Measurements from ENCODE around the gene ZNF440.
"Not testable (repeated sequence)": the region's sequence is repeated elsewhere in the genome, so short reads cannot be mapped to it uniquely, and the experiment has no call there.

Gene ZNF440

DNA sequence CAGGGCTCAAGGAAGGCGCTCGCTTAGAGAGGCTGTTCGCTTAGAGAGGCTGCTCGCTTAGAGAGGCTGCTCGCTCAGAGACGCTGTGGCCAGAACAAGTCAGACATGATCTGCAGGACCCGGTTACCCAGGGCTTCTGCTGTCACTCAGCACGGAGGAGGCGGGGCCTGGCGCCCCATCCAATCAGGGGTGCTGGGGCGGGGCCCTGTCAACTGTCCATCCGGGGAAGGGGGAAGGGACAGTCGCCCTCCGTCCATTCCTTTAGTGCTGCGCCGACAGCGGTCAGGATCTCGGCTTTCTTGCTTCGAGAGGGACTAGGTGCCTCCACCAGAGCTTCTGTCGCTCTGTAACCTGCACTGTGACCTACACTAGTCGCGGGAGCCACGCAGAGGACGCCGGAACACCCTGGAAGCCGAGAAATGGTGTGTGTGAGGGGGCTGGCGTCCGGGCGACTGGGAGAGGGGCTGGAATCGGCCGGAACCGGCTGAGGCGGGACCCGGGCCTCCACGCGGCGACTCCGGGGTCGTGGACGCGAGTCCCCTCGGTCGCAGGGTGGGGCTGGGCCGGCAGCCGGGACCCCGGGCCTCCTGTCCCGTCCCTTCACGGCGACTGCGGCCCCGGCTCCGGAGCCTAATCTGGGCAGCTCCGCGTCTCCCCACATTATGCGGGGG lies at the start of gene ZNF440:
ZNF440 (plus strand) TSS at position 245 of the 671 bp plus-strand sequence; CDS start at position 420, 175 bp downstream.
- DNase-seq (ENCODE audit: low read depth) = peak; percentile 78

DNA sequence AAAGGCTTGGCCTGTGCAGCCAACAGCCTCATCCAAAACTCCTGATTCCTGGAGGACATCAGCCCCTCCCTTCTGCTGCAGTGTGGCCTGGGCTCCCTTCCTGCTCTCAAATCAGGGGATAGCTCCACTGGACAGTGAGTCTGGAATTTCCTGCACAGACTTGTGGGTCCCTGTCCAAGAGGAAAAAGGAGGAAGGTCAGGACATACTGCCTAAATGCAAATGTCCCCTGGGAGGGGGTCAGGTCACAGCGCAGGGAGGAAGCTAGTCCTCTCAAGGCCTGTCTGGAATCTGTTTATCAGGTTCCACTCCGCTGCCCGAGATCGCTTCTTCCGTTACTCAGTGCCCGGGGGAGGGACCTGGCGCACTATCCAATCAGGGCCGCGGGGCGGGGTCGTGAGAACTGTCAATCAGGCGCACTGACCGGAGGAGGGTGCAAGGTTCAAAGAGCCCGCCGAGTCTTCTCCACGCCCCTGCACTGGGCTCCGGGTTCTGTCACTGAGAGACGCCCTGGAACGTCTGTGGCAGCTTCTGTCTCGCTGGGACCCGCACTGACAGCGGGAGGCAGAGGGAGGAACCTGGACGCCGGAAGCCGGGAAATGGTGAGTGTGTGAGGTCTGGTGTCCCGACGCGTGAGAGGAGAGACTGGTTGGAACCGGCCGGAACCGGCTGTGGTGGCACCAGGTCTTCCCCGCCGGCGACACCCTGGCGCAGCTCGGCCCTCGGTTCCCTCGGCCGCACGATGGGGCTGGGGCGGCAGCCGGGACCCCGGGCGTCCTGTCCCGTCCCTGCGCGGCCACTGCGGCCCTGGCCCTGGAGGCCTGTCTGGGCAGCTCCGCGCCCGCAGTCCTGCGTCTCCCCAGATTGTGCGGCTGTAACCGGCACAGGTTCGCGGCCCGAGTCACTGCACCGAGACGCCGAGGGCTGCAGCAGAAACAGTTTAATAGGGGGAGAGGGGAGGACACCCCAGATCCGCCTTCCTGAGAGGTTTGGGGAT lies 47.2 kb upstream of the ZNF440 start, which contains the start of gene ZNF441:
ZNF441 (plus strand) TSS at position 404 of the 995 bp plus-strand sequence; CDS start at position 598, 194 bp downstream.
- peak; percentile 88 for DNase-seq (ENCODE audit: low read depth)

DNA sequence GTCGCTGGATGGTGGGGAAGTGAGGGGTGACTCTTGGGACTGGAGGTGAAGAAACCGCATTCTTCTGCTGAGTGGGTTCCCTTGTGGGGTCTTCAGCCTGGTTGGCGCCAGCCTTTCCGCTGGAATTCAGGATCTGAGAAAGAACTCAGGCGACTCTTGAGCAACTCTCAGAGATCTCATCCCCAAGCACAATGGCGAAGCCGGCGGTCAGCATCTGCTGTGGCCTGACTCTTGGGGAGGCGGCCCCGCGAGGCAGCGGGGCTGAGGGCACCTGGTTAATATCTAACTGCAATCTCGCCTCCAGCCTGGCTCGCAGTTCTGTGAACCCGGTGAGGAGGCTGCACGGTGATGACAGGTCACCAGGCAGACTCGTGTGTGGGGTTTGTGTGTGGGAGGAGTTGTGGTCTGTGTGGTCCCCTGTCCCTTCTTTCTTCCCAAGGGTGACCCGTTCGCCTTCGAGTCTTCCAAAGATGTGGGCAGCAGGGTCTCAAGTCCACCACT lies 46.4 kb upstream of the ZNF440 start:
- DNase-seq (ENCODE audit: low read depth) = no peak

DNA sequence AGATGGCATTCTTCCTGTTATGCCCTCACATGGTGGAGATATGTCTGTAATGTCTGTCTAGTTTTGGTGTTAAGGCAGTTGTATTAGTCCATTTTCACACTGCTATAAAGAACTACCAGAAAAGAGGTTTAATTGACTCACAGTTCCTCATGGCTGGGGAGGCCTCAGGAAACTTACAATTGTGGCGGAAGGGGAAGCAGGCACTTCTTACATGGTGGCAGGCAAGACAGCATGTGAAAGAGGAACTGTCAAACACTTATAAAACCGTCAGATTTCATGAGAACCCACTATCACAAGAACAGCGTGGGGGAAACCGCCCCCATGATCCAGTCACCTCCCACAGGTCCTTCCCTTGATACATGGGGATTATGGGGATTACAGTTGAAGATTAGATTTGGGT lies 44.1 kb upstream of the ZNF440 start:
- no peak for DNase-seq (ENCODE audit: low read depth)

DNA sequence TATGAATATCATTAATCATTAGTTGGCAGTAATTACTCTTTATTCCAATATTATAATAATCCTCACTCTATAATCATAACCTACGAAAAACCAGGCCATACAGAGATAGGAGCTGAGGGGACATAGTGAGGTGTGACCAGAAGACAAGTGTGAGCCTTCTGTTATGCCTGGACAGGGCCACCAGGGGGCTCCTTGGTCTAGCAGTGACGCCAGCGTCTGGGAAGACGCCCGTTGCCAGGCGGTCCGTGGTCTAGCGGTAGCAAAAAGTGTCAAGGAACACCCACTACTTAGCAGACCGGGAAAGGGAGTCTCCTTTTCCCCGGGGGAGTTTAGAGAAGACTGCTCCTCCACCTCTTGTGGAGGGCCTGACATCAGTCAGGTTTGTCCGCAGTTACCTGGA lies 42.6 kb upstream of the ZNF440 start:
- DNase-seq (ENCODE audit: low read depth) = not testable (repeated sequence)

DNA sequence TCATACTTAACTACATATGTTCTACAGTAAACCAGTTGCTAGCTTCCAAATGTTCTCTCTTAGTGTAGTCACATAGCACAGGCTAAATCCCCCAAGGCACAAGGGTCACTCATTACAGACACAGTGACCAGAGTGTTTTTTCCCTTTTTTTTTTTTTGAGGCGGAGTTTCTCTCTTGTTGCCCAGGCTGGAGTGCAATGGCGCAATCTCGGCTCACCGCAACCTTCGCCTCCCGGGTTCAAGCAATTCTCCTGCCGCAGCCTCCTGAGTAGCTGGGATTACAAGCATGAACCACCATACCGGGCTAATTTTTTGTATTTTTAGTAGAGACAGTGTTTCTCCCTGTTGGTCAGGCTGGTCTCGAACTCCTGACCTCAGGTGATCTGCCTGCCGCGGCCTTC lies 37.4 kb upstream of the ZNF440 start:
- not testable (repeated sequence) for DNase-seq (ENCODE audit: low read depth)

DNA sequence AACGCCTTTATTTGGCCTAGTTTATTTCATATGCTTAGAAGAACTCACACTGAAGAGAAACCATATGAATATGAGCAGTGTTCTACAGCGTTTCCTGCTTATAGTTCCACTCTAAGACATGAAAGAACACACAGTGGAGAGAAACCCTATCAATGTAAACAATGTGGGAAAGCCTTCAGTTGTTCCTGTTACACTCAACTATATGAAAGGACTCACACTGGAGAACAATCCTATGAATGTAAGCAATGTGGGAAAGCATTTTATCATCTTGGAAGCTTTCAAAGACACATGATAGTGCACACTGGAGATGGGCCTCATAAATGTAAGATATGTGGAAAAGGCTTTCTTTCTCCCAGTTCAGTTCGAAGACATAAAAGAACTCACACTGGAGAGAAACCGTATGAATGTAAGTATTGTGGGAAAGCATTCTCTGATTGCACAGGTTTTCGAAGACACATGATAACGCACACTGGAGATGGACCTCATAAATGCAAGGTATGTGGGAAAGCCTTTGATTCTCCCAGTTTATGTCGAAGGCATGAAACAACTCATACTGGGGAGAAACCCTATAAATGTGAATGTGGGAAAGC lies 33.5 kb upstream of the ZNF440 start:
- DNase-seq (ENCODE audit: low read depth) = no peak

DNA sequence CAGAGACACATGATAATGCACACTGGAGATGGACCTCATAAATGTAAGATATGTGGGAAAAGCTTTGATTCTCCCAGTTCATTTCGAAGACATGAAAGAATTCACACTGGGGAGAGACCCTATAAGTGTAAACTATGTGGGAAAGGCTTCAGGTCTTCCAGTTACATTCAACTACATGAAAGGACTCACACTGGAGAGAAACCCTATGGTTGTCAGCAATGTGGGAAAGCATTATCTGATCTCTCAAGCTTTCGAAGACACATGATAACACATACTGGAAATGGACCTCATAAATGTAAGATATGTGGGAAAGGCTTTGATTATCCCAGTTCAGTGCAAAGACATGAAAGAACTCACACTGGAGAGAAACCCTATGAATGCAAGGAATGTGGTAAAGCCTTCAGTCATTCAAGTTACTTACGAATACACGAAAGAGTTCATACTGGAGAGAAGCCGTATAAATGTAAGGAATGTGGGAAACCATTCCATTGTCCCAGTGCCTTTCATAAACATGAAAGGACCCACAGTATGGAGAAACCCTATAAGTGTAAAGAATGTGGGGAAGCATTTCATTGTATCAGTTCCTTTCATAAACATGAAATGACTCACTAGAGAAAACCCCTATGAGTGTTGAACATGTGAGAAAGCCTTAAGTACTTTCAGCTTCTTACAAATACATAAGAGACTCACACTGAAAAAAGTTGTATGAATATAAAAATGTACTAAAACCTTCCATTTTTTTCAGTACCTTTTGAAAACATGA lies 32.6 kb upstream of the ZNF440 start:
- no peak for DNase-seq (ENCODE audit: low read depth)

DNA sequence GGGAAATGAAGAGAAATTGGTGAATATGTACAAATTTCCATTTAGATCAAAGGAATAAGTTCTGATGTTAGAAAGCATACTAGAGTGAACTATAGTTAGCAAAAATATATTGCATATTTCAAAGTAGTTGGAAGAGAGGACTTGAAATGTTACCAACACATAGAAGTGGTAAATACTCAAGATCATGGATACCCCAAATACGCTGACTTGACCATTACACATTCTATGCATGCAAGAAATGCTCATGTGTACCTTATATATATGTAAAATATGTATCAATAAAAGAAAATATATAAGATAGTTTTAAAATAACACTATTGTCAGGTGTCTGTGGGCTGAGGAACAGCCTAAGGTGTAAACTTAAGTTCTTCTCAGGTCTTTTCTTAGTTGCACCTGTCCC lies 30.3 kb upstream of the ZNF440 start:
- no peak for DNase-seq (ENCODE audit: low read depth)

DNA sequence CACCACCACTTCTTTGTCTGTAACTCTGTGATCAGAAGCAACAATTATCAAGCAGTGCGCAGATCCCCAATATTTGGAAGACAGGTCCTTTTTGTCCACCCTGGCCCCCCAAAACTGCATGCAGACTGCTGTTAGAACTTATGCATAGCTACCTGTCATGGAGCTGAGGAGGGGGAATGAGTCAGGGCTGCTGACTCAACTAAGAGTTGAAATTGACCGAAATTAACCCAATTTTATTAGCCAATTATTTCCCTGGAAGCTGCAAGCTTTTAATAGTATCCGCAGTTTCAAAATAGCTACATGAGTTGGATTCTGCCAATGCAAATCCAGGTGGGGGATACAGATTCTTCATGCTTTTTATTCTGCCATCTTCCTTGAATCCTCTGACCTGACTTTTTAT lies 29.7 kb upstream of the ZNF440 start:
- DNase-seq (ENCODE audit: low read depth) = no peak

DNA sequence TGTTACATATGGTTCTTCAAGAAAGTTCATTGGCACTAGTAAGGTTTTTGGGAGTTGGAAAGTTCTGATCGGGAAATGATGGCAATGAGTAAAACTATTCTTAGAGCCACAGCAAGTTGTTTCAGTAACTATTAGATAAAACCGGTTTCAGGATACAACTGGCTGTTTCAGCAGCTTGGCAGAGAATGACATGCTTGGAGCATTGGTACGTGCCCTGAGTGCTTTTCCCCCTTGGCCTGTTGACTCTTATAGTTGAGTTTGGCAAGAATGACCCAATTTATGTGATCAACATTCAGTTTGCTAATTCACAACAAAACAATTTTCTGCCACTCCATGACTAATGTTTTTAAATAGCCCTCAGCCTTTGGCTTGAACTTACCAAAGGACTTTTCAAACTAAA lies 26.5 kb upstream of the ZNF440 start:
- no peak for DNase-seq (ENCODE audit: low read depth)

DNA sequence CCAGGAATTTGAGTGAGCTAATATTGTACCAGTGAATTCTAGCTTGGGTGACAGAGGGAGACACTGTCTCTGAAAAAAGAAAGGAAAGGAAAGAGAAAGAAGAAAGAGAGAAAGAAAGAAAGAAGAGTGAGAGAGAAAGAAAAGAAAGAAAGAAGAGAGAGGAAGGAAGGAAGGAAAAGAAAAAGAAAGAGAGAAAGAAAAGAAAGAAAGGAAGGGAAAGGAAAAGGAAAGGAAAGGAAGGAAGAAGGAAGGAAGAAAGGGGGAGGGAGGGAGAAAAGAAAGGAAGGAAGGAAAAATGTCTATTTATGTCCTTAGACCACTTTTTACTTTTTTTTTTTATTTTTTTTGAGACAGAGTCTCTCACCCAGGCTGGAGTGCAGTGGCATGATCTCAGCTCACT lies 21.1 kb upstream of the ZNF440 start:
- no peak for DNase-seq (ENCODE audit: low read depth)

DNA sequence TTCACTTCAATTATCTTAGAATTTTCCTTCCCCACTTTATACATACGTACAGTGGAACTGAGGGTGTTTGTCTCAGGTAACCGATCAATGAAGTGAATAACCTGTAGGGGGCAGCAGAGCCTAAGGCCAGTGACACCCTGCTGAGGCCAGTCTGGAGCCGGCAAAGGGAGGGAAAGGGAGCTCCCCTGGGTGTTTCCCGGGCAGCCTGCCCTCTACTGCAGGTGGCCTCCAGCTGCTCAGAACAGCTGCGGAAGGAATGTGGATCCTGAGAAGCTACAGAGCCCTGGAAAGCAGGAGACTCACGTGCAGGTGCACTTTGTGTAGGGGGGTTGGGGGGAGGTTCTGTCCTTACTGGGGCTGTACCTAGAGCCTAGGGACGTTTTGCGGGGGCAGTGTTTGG lies 16.6 kb upstream of the ZNF440 start:
- peak; percentile 26 for DNase-seq (ENCODE audit: low read depth)

DNA sequence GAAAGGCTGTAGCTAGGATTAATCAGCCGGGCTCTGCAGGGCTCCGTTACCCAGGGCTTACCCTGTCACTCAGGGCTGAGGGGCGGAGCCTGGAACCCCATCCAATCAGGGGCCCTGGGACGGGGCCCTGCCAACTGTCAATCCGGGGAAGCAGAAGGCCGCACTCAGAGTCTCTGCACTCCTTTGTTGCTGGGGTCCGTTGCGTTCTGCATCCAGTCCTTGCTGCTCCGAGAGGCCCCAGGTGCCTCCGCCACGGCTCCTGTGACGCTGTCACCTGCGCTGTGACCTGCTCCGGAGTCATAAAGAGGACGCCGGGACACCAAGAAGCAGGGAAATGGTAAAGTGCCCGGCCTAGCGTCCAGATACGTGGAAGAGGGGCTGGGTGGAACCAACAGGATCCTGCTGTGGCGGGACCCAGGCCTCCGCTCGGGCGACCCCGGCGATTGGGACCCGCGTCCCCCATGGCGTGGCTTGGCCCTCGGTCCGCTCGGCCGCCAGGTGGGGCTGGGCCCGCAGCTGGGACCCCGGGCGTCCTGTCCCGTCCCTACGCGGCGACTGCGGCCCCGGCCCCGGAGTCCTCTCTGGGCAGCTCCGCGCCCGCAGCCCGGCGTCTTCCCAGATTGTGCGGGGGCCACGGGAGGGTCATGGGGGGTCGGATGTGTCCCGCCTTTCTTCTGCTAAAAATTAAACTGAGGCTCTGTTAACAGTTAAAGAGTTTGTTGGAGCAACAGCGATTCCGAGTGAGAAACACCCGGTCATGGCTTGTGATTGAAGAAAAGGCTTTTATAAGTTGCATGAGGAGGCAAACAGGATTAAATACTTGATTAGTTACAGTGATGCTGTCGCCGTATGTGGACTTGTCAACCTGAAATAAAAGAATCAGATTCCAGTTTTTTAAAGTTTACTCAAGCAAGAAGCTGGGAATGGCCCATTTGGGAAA lies 15.4 kb upstream of the ZNF440 start, which contains the start of gene ZNF491:
ZNF491 (plus strand) TSS at position 133 of the 940 bp plus-strand sequence. CDS start 7,431 bp downstream, outside the sequence.
- no peak for DNase-seq (ENCODE audit: low read depth)

DNA sequence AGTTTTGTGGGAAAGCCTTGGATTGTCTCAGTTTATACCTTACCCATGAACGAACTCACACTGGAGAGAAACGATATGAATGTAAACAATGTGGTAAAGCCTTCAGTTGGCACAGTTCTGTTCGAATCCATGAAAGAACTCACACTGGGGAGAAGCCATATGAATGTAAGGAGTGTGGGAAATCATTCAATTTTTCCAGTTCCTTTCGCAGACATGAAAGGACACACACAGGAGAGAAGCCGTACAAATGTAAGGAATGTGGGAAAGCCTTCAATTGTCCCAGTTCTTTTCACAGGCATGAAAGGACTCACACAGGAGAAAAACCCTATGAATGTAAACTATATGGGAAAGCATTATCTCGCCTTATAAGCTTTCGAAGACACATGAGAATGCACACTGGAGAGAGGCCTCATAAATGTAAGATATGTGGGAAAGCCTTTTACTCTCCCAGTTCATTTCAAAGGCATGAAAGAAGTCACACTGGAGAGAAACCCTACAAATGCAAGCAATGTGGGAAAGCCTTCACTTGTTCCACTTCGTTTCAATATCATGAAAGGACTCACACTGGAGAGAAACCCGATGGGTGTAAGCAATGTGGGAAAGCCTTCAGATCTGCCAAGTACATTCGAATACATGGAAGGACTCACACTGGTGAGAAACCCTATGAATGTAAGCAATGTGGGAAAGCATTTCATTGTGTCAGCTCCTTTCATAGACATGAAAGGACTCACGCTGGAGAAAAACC lies 7.5 kb upstream of the ZNF440 start:
- DNase-seq (ENCODE audit: low read depth) = no peak

DNA sequence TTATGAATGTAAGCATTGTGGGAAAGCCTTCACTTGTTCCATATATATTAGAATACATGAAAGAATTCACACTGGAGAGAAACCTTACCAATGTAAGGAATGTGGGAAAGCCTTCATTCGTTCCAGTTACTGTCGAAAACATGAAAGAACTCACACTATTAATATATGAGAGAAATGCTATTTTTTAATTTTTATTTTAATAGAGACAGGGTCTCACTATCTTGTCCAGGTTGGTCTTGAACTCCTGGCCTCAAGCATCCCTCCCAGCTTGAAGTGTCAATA lies 7.0 kb upstream of the ZNF440 start:
- no peak for DNase-seq (ENCODE audit: low read depth)

DNA sequence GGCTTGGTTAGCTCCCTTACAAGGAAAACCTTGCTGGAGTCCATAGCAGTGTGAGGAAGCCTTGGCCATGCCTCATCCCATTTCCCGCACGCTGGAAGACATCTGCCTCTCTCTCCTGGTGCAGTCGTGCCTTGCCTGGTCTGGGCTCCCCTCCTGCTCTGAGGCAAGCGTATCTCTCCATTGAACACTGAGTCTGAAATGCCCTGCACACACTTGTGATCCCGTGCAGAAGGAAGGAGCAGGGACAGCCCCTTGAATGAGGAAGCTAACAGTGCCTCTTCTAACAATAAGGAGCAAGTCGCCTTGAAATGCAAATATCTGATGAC lies 407 bp upstream of the ZNF440 start:
- no peak for DNase-seq (ENCODE audit: low read depth)

DNA sequence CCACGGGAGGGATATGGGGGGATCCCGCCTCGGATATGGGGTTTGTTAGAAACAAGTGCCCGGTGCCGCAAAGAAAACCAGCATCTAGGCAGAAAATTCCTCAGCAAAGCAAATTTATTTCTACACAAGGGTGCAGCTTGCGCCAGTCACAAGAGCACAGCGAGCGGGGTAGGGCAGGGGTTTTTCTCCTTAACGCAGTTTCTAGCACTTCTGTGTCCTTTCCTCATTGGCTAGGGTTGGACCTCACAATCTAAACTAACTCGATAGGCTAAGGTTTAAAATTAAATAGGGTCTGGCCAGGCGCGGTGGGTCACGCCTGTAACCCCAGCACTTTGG lies 595 bp downstream of the ZNF440 start:
- no peak for DNase-seq (ENCODE audit: low read depth)

DNA sequence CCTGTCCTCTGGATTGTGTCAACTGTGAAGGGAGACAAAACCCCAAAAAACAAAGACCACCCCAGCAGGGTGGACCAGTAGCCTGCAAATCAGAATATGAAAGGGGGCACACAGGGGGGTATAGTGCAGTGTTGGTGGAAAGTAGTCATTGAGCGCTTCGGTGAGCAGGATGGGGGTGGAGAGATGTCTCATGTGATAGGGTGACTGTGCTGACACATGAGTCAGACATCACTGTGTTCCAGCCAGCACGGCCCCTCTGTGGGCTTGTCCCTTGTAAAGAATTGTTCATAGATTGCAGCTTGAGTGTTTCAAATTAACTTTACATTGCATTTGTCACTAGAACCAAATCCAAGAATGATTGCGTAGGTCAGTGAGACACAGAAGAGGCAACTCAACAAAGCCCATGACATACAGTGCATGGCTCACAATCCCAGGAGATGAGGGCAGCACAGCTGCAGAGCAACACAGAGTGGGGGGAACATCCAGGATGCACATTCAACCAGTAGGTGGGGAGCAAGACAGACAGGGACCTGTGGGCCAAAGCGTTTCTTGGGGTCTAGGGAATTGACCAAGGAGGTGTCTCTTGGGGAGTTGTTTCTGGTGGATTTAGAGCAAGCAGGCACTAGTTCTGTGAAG lies 7.5 kb downstream of the ZNF440 start:
- DNase-seq (ENCODE audit: low read depth) = peak; percentile 18

All from HS-5 (cell line).